Adipose tissue (tissue), 3 donors: ENCODE data around the gene CARD9. TPM values are rescaled to one million over a fixed set of nuclear protein-coding genes. Genes with fewer than 3 reads are reported as not detected.

Experiments used
- H3K27ac ChIP-seq: one replicate; pipeline ENCODE4 v1.5.1; 2013; ENCODE audit warnings: low read depth, low read length
- WGBS, 3 donors: extraction: QIAGEN DNeasy Blood & Tissue Kit; methylation state at CpG; one replicate each; pipeline ENCODE4 v1.1.7; 2013; 5-methylcytosine and 5-hydroxymethylcytosine counted together
- polyA plus RNA-seq, 3 donors: library from polyadenylated mRNA; stranded (reverse); fragments of 200-250 nt; gene quantifications; one replicate each; pipeline ENCODE4 v1.2.3, GENCODE V29; 2013
- donor health status: healthy with polysubstance abuse.
- donor health status: Bipolar disorder and iron deficiency.
- donor health status: healthy.

The CARD9 gene
- polyA plus RNA-seq, 3 donors, result 0.66 to 2.6 (median 2.2) TPM

GRCh38 chr9:136332482-136332983 lies 40.9 kb downstream of the CARD9 start:
- 86 to 87% (median 87%) methylated on average over 11 of the region's 11 CpGs for WGBS, 3 donors
- no peak overlapping the region for H3K27ac ChIP-seq

GRCh38 chr9:136331556-136332481 lies 41.6 kb downstream of the CARD9 start:
- H3K27ac ChIP-seq, result no peak overlapping the region
- WGBS, 3 donors, result 86 to 89% (median 89%) methylated on average over 42 to 46 of the region's 46 CpGs

DNA sequence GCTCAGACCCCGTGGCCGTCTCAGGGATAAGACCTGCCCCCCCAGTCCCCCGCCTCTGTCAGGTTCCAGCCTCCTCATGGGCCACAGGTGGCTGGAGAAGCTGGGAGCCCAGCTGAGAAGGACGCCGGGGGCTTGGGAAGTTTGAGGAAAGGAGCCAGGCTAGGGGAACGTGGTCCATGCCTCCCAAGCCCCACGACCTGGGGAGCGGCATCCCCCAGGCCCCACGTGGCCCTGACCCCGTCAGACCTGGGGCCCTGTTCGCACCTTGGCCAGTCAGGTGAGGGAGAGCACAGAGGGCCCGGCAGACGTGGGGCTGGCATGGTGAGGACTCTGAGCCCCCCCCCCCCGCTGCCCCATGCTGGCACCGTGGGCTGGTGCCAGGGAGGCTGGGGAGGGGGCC lies 42.4 kb downstream of the CARD9 start:
- H3K27ac ChIP-seq, result no peak overlapping the region
- 92 to 95% (median 93%) methylated on average over 10 to 15 of the region's 15 CpGs for WGBS, 3 donors

DNA sequence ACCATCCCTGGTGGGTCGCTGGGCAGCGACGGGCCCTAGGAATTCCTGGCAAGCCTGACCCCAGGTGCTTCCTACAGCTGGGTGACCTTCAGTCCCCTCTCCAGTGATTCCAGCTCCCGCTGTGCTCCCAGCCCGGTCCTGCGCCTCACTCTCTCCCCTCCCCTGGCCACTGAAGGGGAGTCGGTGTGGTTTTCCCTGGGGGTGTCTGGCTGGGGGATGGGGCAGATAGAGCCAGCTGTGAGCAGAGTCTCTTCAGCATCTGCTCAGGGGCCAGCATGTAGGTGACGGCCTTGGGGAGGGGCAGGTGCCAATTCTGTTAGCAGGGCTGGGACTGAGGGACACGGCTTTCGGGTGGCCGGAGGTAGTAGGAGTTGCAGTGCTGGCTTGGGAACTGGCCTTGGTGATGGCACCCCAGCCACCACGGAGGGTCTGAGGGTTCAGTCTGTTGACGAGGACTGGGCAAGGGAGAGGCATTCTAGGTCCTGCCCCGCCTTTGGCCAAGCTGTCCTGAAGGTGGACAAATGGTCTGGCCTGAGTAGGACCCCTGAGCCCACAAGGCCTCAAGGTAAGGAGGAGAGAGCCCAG lies 43.0 kb downstream of the CARD9 start:
- WGBS, 3 donors, result 83 to 92% (median 90%) methylated on average over 13 to 14 of the region's 14 CpGs

GRCh38 chr9:136329636-136330405 lies 43.6 kb downstream of the CARD9 start:
- H3K27ac ChIP-seq, result no peak overlapping the region
- 87 to 92% (median 90%) methylated on average over 22 to 23 of the region's 23 CpGs for WGBS, 3 donors

More for the DNA sequence above, 43.0 kb downstream of the CARD9 start:
- H3K27ac ChIP-seq, result no peak overlapping the region

- WGBS, 3 donors, result 72 to 85% (median 73%) methylated on average over 18 to 19 of the region's 19 CpGs
These were observed 44.2 kb downstream of the CARD9 start for GRCh38 chr9:136329211-136329627.

DNA sequence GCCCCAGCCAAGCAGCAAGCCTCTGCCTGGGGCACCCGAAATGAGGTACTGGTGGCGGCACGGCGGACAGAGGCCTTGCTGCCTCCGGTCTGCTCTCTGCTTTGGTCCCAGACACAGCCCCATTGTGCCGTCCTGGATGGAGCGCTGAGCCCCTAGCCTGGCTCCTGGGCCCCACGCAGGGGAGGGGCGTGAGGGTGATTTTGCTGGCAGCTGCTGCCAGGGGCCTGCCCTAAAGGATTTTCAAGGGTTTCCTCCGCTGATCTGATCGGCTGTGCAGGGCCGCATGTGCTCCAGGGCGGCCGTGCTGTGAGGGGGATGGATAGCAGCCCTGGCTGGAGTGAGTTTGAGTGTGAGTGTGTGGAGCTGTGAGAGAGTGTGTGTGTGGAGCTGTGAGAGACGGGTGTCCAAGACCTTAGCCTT lies 44.8 kb downstream of the CARD9 start:
- no peak overlapping the region for H3K27ac ChIP-seq
- WGBS, 3 donors, result 27 to 63% (median 32%) methylated on average over 15 of the region's 15 CpGs

More at GRCh38 chr9:136329211-136329627, 44.2 kb downstream of the CARD9 start:
- H3K27ac ChIP-seq, result no peak overlapping the region

DNA sequence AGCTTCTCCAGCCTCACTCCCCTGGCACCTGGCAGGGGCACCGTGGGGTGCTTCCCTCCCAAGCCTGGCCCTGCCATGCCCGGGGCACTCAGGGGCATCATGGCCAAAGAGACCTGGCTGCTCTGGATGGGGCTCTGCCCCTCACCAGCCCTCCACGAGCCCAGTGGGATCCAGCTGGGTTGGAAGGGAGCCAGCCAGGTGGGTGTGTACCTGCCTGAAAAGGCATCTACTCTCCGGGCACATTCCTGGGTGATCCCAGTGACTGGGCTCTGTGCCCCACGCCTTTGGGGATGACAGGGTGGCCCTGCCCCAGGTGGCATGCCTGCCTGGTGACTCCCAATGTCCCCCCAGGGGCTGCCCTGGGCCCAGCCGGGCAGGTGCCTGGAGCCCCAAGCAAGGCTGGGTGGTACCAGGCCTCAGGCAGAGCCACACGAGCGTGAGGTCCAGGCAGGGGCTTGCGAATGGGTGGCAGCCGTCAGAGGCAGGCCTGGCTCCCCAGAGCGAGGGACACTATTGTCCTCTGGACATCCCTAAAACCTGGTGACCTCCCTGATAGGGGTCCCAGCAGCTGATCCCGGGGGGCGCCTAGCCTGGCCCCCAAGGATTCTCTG lies 45.4 kb downstream of the CARD9 start:
- no peak overlapping the region for H3K27ac ChIP-seq
- 22 to 39% (median 24%) methylated on average over 11 to 13 of the region's 13 CpGs for WGBS, 3 donors

DNA sequence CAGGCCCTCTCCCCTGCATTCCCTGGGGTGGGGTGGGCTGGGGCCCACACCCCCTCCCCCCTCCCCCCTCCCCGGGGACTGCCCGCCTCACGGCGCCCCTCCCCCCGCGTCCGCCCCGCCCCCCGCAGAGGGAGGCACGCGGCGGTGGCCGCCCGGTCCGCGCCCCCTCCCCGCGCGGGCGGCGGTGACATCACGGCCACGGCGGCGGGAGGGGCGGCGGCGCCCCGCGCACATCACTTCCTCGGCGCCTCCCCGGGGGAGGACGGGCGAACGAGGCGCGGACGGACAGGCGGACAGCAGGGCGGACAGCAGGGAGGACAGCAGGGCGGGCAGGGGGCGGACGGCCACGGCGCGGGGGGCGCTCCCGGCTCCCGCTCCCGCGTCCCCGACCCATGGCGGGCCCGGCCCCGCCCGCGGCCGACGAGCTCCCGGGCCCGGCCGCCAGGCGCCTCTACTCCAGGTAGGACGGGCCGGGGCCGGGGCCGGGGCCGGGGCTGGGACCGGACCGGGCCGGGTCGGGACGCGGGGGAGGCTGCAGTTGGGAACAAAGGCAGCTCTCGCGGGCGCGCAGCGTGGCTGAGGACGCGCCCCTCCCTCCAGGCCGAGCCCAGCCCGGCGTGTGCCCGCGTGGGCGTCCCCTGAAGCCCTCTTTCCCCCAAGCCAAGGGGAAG lies 46.0 kb downstream of the CARD9 start, which contains the start of gene GPSM1:
GPSM1 (plus strand) TSS at position 236 of the 671 bp plus-strand sequence; CDS start at position 393, 157 bp downstream.
- no peak within 1 kb of the TSS for H3K27ac ChIP-seq
- 0 to 1% (median 1%) methylated on average over 12 to 79 of the region's 88 CpGs for WGBS, 3 donors

DNA sequence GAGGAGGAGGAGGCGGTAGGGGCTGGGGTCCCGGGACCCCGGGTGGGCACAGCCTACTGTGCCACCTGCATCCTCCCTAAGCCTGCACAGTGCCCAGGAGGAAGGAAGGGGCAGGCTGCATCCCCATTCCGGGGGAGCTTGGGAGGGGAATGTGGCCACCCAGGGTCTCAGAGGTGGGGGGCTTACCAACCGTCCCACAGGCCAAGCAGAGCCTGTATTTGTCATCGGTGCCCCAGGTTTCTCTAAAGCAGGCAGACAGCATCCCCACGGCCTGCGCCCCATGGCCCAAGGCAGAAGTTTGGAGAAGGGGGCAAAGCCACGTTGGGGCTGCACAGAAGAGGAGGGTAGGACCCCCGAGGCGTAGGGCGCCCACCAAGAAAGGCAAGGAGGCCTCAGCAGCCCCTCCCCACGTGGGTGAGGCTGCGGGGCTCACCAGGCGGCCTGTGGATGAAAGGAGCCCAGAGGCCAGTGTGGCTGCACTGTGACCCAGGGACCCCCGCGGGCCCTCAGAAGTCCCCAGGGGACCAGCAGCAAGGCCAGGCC lies 46.6 kb downstream of the CARD9 start:
- WGBS, 3 donors, result 23 to 53% (median 25%) methylated on average over 14 to 17 of the region's 17 CpGs
- no peak overlapping the region for H3K27ac ChIP-seq

GRCh38 chr9:136326061-136326760 lies 47.3 kb downstream of the CARD9 start:
- 29 to 67% (median 36%) methylated on average over 26 to 28 of the region's 28 CpGs for WGBS, 3 donors
- H3K27ac ChIP-seq, result no peak overlapping the region

GRCh38 chr9:136325358-136325757 lies 48.1 kb downstream of the CARD9 start:
- WGBS, 3 donors, result 90 to 92% (median 92%) methylated on average over 13 of the region's 13 CpGs
- H3K27ac ChIP-seq, result no peak overlapping the region

DNA sequence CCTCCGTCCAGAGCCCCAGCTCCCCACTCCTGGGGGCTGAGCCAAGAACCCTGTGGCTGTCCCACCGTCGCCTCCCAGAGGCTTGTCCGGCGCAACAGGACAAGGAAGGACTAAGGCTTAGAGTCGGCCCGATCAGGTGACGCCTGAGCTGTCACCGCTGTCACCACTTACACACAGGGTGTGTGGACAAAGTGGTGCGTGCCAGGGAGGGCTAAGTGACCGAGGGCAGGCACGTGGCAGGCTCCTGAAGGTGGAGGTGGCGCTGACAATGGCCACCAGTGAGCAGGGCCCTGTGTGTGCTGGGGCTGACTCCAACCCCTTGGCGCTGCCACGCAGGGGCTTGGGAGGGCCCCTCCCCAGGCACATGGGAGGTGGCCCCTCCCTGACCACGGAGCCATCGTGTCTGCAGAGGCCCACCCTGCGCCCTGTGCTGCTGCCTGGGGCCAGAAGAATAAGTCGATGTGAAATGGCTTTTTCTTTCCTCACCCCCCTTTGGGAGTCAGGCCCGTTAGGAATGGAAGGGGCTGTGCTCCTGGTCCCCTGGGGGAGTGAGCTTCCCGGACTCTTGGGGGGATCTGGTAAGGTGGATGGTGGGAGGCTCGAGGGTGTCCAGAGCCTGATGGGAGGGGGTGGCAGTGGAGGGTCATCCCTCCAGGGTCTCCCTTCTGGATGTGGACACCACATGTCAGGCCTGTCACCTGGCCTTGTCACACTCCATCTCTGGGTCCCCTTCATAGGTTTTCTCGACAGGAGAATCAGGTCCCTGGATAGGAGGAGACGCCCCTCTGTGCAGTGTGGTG lies 48.8 kb downstream of the CARD9 start:
- H3K27ac ChIP-seq, result no peak overlapping the region
- 66 to 75% (median 69%) methylated on average over 24 of the region's 24 CpGs for WGBS, 3 donors

- H3K27ac ChIP-seq, result no peak overlapping the region
- 68 to 84% (median 82%) methylated on average over 17 of the region's 17 CpGs for WGBS, 3 donors
These were observed 50.1 kb downstream of the CARD9 start for GRCh38 chr9:136323371-136323789.

DNA sequence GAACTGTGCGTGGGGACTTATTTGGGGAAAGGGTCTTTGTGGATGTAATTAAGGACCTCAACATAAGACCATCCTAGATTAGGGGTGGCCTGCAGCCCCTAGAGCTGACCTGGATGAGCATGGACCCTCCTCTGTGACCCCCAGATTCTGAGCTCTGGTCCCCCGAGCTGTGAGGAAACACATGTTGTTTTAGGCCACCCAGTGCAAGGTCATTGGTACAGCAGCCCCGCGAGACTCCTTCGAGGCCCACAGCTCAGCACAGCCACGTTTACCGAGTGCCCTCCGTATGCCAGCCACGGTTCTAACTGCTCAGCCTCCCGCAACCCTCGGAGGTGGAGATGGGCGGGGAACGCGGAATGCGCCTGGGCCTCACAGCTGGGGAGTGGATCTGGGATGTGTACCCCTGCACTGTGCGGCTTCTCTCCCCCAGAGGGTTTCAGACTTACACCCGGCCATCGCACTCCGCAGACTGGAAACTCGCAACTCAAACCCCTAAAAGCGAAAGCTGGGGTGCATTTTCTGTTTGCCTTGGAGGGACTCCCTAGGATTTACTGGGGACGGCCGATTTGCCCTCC lies 50.6 kb downstream of the CARD9 start:
- WGBS, 3 donors, result 73 to 78% (median 75%) methylated on average over 23 of the region's 23 CpGs
- no peak overlapping the region for H3K27ac ChIP-seq

DNA sequence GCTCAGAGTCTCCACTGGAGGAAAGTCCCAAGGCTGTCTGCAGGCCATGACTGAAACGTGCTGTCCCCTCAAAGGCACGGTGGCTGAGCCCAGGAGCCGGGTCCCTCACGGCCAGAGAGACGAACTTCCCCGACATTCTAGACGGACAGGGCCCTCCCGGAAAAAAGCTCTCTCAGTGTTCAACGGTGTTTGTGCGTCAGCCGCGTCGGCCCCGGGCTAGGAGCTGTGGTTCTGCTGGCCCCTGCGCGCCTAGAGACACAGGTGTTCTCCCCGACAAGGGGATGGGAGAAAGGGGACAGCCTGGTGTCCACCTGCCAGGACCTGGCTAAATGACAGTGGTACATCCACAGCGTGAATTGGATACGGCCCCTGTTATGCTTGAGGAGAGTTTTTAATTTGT lies 51.9 kb downstream of the CARD9 start:
- H3K27ac ChIP-seq, result no peak overlapping the region
- 83 to 91% (median 87%) methylated on average over 19 of the region's 19 CpGs for WGBS, 3 donors
